Ectodermal cell (in vitro differentiated cells): ENCODE data around the gene UTS2B.
A peak's percentile ranks its signal among the peaks of the same experiment; 100 is the strongest.

Experiments
- H3K27ac ChIP-seq: 2 replicates; pipeline ENCODE4 v1.7.0; 2013; ENCODE audit warnings: mild to moderate bottlenecking, low read depth, low read length; ENCODE audit not compliant: insufficient read depth, poor library complexity, severe bottlenecking
- H3K27me3 ChIP-seq: 2 replicates; pipeline ENCODE4 v1.7.0; 2013; ENCODE audit warnings: mild to moderate bottlenecking, low read length; ENCODE audit not compliant: insufficient read depth, control insufficient read depth, poor library complexity, severe bottlenecking
- H3K36me3 ChIP-seq: one replicate; pipeline ENCODE4 v1.7.0; 2013; ENCODE audit warnings: low read length; ENCODE audit not compliant: control insufficient read depth, insufficient read depth
- H3K4me1 ChIP-seq: one replicate; pipeline ENCODE4 v1.7.0; 2013; ENCODE audit warnings: low read length; ENCODE audit not compliant: control insufficient read depth, insufficient read depth
- H3K4me3 ChIP-seq: 2 replicates; pipeline ENCODE4 v1.7.0; 2013; ENCODE audit warnings: low read depth, low read length, control low read depth; ENCODE audit not compliant: insufficient read depth
- H3K9me3 ChIP-seq: 2 replicates; pipeline ENCODE4 v1.7.0; 2013; ENCODE audit warnings: mild to moderate bottlenecking, low read length, moderate library complexity; ENCODE audit not compliant: control insufficient read depth
- WGBS, 2 experiments: methylation state at CpG; one replicate each; pipeline ENCODE4 v1.1.7; 2013; ENCODE audit warnings: missing lambda C conversion rate in 2 of 2; 5-methylcytosine and 5-hydroxymethylcytosine counted together

Gene UTS2B

DNA sequence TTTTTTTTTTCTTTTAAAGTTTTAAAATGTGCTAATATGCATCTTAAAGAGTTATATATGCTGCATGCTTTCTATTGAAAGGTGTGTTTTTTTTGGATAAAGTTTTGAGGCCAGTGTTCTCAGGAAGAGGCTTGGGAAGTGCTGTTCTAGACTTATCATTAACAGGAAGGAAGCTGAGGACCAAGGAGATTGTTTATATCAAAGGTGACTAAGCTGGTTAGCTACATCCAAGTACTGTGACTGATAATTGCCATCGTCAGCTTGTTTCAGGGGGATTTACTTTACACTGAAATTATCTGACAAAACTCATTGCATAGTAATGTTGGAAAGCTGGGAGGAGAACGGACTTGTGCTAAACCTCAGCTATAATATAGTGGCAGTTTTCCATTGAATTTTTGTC, 36.3 kb upstream of the UTS2B start:
- Histone ChIP-seq H3K4me3 (no peak overlapping the region), H3K27me3 (no peaks in the 10 kb centered on the region), H3K4me1 (no peaks in the 10 kb centered on the region), H3K36me3 (peaks cover 15% of the 10 kb centered on the region), H3K27ac (no peak overlapping the region), H3K9me3 (no peaks in the 10 kb centered on the region)
- WGBS, 2 experiments = 87 to 100% methylated on average over 2 of the region's 2 CpGs

DNA sequence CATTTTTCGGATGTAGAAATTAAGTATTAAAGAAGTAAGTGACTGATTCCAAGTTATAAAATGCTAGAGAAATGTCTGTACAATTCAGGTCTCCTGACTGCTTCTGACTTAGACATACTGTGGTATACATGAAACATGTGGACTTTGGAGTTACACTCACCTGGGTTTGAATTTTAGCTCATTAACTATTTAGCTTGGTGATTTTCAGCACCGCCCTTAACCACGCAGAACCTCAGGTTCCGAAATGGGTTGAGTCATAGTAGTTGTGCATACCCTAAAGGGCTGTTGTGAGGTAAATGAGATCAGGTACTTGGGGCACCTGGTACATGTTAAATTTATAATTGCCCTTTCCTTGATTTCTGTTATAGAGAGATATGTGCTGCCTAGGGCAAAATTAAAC, 32.9 kb upstream of the UTS2B start:
- H3K9me3 ChIP-seq = no peaks in the 10 kb centered on the region
- peaks cover 15% of the 10 kb centered on the region for H3K36me3 ChIP-seq
- H3K4me3 ChIP-seq = no peak overlapping the region
- no peak overlapping the region for H3K27ac ChIP-seq
- H3K4me1 ChIP-seq = peaks cover 7% of the 10 kb centered on the region
- no peaks in the 10 kb centered on the region for H3K27me3 ChIP-seq
- 96 to 98% methylated on average over 4 of the region's 4 CpGs for WGBS, 2 experiments

DNA sequence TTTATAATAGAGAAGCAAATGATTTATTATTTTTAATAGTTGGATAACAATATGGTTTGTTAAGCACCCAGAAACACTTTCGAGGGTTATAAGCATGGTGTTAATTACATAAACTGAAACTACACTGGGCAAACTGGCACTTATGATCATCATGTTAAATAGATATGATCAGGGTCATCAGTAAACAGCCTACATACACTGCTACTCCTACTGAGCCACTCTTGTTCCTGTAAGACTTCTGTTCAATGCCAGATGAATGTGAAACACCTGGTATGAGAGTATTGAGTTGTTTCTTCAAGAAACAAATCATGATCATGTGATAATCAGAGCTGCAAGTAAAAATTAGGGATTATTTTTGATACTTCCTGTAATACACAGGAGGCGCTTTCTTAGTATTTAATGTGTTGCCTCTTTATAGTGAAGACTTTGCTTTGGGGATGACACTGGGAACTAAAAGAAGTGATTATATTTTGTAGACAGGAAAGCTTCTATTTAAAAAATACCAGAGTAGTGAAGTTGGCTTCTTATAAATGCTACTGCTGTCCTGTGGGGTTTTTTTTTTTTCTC, 32.3 kb upstream of the UTS2B start:
- Histone ChIP-seq H3K4me3 (no peak overlapping the region), H3K27me3 (no peaks in the 10 kb centered on the region), H3K36me3 (peaks cover 15% of the 10 kb centered on the region), H3K9me3 (no peaks in the 10 kb centered on the region), H3K27ac (no peak overlapping the region), H3K4me1 (peaks cover 7% of the 10 kb centered on the region)
- WGBS, 2 experiments = 92 to 94% methylated on average over 2 of the region's 2 CpGs

DNA sequence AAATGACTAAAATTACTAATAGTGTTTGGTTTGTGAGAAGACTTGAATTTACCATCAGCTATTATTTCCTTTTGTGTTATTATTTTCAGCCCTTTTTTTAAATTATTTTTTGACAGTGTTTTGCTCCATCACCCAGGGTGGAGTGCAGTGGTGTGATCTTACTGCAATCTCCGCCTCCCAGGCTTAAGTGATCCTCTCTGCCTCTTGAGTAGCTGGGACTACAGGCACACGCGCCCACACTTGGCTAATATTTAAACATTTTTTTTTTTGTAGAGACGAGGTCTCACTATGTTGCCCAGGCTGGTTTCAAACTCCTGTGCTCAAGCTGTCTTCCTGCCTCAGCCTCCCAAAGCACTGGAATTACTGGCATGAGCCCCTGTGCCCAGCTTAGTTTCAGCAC, 31.7 kb upstream of the UTS2B start:
- peaks cover 7% of the 10 kb centered on the region for H3K4me1 ChIP-seq
- H3K36me3 ChIP-seq = peaks cover 15% of the 10 kb centered on the region
- no peaks in the 10 kb centered on the region for H3K27me3 ChIP-seq
- H3K9me3 ChIP-seq = no peaks in the 10 kb centered on the region
- whole genome bisulfite sequencing, 2 experiments = 86 to 89% methylated on average over 4 of the region's 4 CpGs
- H3K27ac ChIP-seq = no peak overlapping the region
- no peak overlapping the region for H3K4me3 ChIP-seq

DNA sequence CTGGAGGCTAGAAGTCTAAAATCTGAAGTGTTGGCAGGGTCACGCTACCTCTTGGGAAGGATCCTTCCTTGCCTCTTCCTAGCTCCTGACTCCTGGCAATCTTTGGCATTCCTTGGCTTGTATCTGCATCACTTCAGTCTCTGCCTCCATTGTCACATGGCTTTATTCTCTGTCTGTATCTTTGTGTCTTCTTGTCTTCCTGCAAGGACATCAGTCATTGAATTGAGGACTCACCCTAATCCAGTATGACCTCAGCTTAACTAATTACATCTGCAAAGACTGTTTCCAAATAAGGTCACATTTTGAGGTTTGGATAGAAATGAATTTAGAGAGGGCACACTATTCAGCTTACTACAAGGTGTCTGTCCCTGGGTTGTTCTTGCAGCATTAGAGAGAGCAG, 31.1 kb upstream of the UTS2B start:
- no peaks in the 10 kb centered on the region for H3K27me3 ChIP-seq
- no peaks in the 10 kb centered on the region for H3K9me3 ChIP-seq
- H3K4me1 ChIP-seq = peaks cover 7% of the 10 kb centered on the region
- 83 to 96% methylated on average over 1 of the region's 1 CpG for WGBS, 2 experiments
- H3K36me3 ChIP-seq = peaks cover 15% of the 10 kb centered on the region
- peak overlapping the region; percentile 48 for H3K27ac ChIP-seq
- H3K4me3 ChIP-seq = no peak overlapping the region

DNA sequence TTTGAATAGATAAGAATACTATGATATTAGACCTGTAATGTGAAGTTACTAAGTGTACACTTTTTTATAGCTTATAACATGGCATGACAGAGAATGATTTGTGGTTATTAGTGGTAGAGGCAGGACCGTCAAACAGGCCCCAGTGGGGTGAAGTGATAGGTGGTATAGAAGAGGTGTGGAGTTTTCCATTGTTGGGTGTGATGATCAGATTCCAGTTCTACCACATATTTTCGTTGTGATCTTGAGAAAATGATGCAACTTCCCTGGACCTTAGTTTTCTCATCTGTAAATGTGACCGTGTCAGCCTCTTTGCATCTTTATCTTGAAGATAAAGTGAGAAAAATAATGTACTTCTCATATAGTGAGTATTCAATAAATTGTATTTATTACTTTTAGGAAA, 30.3 kb upstream of the UTS2B start:
- Histone ChIP-seq H3K4me1 (peaks cover 7% of the 10 kb centered on the region), H3K4me3 (no peak overlapping the region), H3K27ac (no peak overlapping the region), H3K27me3 (no peaks in the 10 kb centered on the region), H3K9me3 (no peaks in the 10 kb centered on the region), H3K36me3 (peaks cover 13% of the 10 kb centered on the region)
- 95 to 98% methylated on average over 2 to 3 of the region's 3 CpGs for WGBS, 2 experiments

DNA sequence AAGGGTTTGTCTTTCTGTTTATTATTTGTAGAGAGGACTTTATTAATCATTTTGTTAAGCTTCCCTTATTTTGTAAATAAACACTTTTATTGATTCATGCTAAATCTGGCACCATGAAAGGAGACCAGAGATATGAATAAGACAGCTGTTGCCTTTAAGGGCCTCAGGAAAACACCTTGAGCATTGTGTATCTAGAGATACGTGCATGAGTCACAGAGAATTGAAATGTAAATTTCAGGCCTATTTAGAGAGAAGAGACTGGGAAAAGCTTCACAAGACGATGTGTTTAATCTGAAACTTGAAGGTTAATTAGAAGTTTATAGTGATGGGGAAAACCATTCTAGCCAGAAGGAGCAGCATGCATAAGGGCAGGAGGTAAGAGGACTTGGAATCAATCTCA, 28.6 kb upstream of the UTS2B start:
- Histone ChIP-seq H3K4me3 (no peak overlapping the region), H3K9me3 (no peaks in the 10 kb centered on the region), H3K4me1 (peaks cover 7% of the 10 kb centered on the region), H3K27me3 (no peaks in the 10 kb centered on the region), H3K27ac (no peak overlapping the region), H3K36me3 (peaks cover 13% of the 10 kb centered on the region)
- 67 to 71% methylated on average over 2 of the region's 2 CpGs for WGBS, 2 experiments

DNA sequence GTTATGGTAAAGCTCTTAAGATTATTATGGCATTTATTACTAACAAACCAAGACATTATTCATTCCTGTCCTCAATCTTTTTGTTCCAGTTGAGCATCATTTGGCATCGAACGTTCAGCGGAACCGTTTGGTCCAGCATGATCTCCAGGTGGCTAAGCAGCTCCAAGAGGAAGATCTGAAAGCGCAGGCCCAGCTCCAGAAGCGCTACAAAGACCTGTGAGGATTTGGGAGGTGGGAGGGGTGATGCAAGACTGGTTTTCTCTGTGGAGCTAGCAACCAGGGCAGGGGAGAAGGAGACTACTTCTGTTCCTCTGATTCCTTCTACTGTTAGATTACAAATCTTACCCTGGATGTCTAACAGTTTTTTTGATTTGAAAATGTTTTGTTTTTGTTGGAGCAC, 27.6 kb upstream of the UTS2B start:
- 88 to 93% methylated on average over 6 of the region's 6 CpGs for WGBS, 2 experiments
- Histone ChIP-seq H3K27me3 (no peaks in the 10 kb centered on the region), H3K4me3 (no peak overlapping the region), H3K4me1 (peaks cover 12% of the 10 kb centered on the region), H3K9me3 (no peaks in the 10 kb centered on the region), H3K36me3 (peaks cover 8% of the 10 kb centered on the region), H3K27ac (no peak overlapping the region)

DNA sequence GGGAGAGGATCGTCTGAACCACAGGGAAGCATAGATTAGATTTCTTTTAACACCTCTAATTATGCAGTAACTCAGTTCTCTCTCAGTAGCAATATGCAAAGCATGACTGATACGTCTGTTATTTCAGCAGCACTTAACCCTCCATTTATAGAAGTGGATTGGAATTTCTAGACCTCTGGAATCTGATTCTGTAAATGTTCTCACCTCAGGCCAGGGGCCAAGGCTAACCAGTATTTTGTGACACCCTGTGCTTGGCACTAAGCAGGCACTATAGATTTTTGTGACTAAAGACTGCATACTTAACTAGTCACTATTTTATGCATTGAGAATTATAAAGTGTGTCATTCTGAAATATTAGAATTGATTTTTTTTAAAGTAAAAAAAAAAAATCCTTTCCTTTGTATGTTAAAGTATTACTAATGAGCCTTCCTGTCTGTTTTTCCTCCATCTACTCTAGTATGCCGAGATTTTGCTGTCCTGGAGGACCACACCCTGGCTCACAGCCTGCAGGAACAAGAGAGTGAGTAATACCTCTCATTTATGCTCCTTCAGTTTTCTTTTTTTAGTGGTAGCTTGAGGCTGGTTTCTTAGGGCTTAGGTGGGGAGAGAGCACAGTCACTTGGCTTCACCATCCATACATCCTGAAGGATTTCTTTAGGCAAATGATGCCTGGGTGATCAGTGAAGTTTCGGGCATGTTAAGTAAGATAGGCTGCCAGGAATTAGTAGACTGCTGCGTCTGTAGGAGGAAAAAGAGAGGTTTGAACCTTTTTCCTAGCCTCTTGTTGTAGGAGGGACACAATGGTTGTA, 26.5 kb upstream of the UTS2B start:
- H3K9me3 ChIP-seq = no peaks in the 10 kb centered on the region
- peaks cover 14% of the 10 kb centered on the region for H3K4me1 ChIP-seq
- H3K4me3 ChIP-seq = no peak overlapping the region
- H3K27me3 ChIP-seq = no peaks in the 10 kb centered on the region
- no peak overlapping the region for H3K27ac ChIP-seq
- 85 to 93% methylated on average over 5 of the region's 5 CpGs for whole genome bisulfite sequencing, 2 experiments
- H3K36me3 ChIP-seq = peaks cover 8% of the 10 kb centered on the region

DNA sequence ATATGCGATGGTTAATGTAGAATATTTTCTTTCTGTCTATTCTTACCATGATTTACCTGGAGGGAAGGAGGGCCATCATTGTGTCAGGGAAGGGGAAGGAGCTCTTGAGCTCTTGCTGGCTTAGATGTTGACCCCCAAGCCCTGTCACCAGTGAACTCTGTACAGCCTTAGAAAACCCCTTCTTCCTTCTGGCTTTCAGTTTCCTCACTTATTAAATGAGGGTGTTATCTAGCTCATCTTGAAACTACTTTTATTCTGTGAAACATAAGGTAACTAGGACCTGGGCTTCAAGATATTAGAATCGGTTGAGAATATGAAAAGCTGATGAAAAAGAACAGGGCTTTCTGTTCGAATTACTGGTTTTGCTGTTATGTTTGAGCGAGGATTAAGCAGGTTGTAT, 25.1 kb upstream of the UTS2B start:
- H3K27ac ChIP-seq = no peak overlapping the region
- H3K4me3 ChIP-seq = no peak overlapping the region
- H3K27me3 ChIP-seq = no peaks in the 10 kb centered on the region
- 83% methylated on average over 2 to 4 of the region's 4 CpGs for WGBS, 2 experiments
- H3K9me3 ChIP-seq = no peaks in the 10 kb centered on the region
- no peaks in the 10 kb centered on the region for H3K36me3 ChIP-seq
- peaks cover 12% of the 10 kb centered on the region for H3K4me1 ChIP-seq
